GM12878 (cell line): Measurements from ENCODE around the gene COL3A1.

Source experiments
- ATF7 ChIP-seq: fragments of 450-650 bp; IDR thresholded peaks from 2 replicates; pipeline ENCODE4 v1.6.1; 2016; ENCODE audit warnings: low read depth, mild to moderate bottlenecking
- CTCF ChIP-seq, 3 experiments: IDR thresholded peaks in 2 of 3; conservative IDR thresholded peaks in 1 of 3; 2 replicates each; pipeline ENCODE4 v1.5.1; 2011; ENCODE audit warnings: low read depth in 3 of 3, low read length in 3 of 3, mild to moderate bottlenecking in 3 of 3, control low read depth in 2 of 3, moderate library complexity in 2 of 3, inconsistent platforms in 1 of 3, mixed read lengths in 1 of 3; ENCODE audit not compliant: control insufficient read depth in 2 of 3, insufficient read depth in 1 of 3; ENCODE audit errors: extremely low read depth in 1 of 3
- EGR1 ChIP-seq, 2 experiments: IDR thresholded peaks; 1 replicate in 1 of 2; 2 replicates in 1 of 2; pipeline ENCODE4 v1.6.1; 2011 to 2012; ENCODE audit warnings: low read depth in 2 of 2, low read length in 2 of 2, borderline replicate concordance in 1 of 2, mild to moderate bottlenecking in 1 of 2, moderate library complexity in 1 of 2
- EP300 ChIP-seq, 2 experiments: fragments of 150-350 bp in 1 of 2; IDR thresholded peaks; 2 replicates each; pipeline ENCODE4 v1.6.1; 2011 to 2012; ENCODE audit warnings: low read depth in 2 of 2, low read length in 2 of 2, borderline replicate concordance in 1 of 2, improper control_type of control experiment in 1 of 2, inconsistent platforms in 1 of 2; ENCODE audit not compliant: control insufficient read depth in 1 of 2
- NRF1 ChIP-seq: conservative IDR thresholded peaks from 2 replicates; pipeline ENCODE4 v1.6.1; 2011; ENCODE audit warnings: mild to moderate bottlenecking, low read depth, low read length, improper control_type of control experiment
- POLR2A ChIP-seq: IDR thresholded peaks from 2 replicates; pipeline ENCODE4 v1.6.1; 2011; ENCODE audit warnings: low read depth, mild to moderate bottlenecking, low read length
- POLR2AphosphoS5 ChIP-seq: IDR thresholded peaks from 2 replicates; pipeline ENCODE4 v1.6.1; 2011; ENCODE audit warnings: mild to moderate bottlenecking, low read length, inconsistent platforms
- REST ChIP-seq: IDR thresholded peaks from 2 replicates; pipeline ENCODE4 v1.6.1; 2012; ENCODE audit warnings: mild to moderate bottlenecking, low read depth, low read length
- RFX5 ChIP-seq: IDR thresholded peaks from 2 replicates; pipeline ENCODE4 v1.6.1; 2011; ENCODE audit warnings: low read depth, low read length, improper control_type of control experiment
- WRNIP1 ChIP-seq: IDR thresholded peaks from 2 replicates; pipeline ENCODE4 v1.6.1; 2011; ENCODE audit warnings: low read depth, low read length, improper control_type of control experiment, borderline replicate concordance
- ZBTB33 ChIP-seq: fragments of 450-650 bp; IDR thresholded peaks from 2 replicates; pipeline ENCODE4 v1.6.1; 2017; ENCODE audit warnings: mild to moderate bottlenecking
- ZNF384 ChIP-seq: IDR thresholded peaks from 2 replicates; pipeline ENCODE4 v1.6.1; 2012; ENCODE audit warnings: low read depth, mild to moderate bottlenecking, low read length, improper control_type of control experiment, borderline replicate concordance

- TF ChIP-seq POLR2AphosphoS5 = no peak
- no peak for TF ChIP-seq ZNF384
- TF ChIP-seq CTCF (IDR thresholded peaks at IDR 0.05 in 2 of 3, conservative IDR thresholded peaks at IDR 0.05 in 1 of 3; ENCODE audit: control insufficient read depth in 2 of 3, extremely low read depth in 1 of 3, insufficient read depth in 1 of 3, low read depth in 3 of 3, low read length in 3 of 3) = no peak
- TF ChIP-seq ZBTB33 = no peak
- TF ChIP-seq EGR1 (IDR thresholded peaks at IDR 0.05; ENCODE audit: borderline replicate concordance in 1 of 2, low read depth in 2 of 2, low read length in 2 of 2) = no peak
- TF ChIP-seq POLR2A = no peak
- TF ChIP-seq WRNIP1 = no peak
- TF ChIP-seq EP300 (IDR thresholded peaks at IDR 0.05; ENCODE audit: borderline replicate concordance in 1 of 2, control insufficient read depth in 1 of 2, low read depth in 2 of 2, low read length in 2 of 2) = no peak
- no peak for TF ChIP-seq NRF1
- TF ChIP-seq ATF7 = no peak
- TF ChIP-seq REST = no peak
- TF ChIP-seq RFX5 = no peak
These were observed 38.9 kb downstream of the COL3A1 start for GRCh38 chr2:189013031-189013430.
